Cerebellar cortex (tissue), 1 donor: ENCODE measurements around the gene AKAP8.
"Not testable (repeated sequence)": the region's sequence is repeated elsewhere in the genome, so short reads cannot be mapped to it uniquely, and the experiment has no call there.

Source experiments
- DNase-seq: peaks from one replicate; pipeline ENCODE4 v3.0.0-alpha.2; 2015; ENCODE audit warnings: low spot score

AKAP8 gene

GRCh38 chr19:15372470-15372869, 7.1 kb downstream of the AKAP8 start:
- no peak for DNase-seq

- DNase-seq, result peak; percentile 23
Observed at GRCh38 chr19:15371786-15372380, 7.7 kb downstream of the AKAP8 start.

- no peak for DNase-seq
Observed at GRCh38 chr19:15371119-15371518, 8.5 kb downstream of the AKAP8 start.

GRCh38 chr19:15369594-15369891, 10.0 kb downstream of the AKAP8 start:
- no peak for DNase-seq

GRCh38 chr19:15368798-15369593, 10.6 kb downstream of the AKAP8 start:
- DNase-seq, result no peak

GRCh38 chr19:15368051-15368632, 11.4 kb downstream of the AKAP8 start:
- no peak for DNase-seq

GRCh38 chr19:15367439-15367838, 12.1 kb downstream of the AKAP8 start:
- no peak for DNase-seq

- no peak for DNase-seq
Observed at GRCh38 chr19:15365264-15365663, 14.3 kb downstream of the AKAP8 start.

GRCh38 chr19:15363791-15364190, 15.8 kb downstream of the AKAP8 start:
- DNase-seq, result not testable (repeated sequence)

- DNase-seq, result not testable (repeated sequence)
Observed at GRCh38 chr19:15363048-15363447, 16.5 kb downstream of the AKAP8 start.

GRCh38 chr19:15360015-15360414, 19.6 kb downstream of the AKAP8 start:
- not testable (repeated sequence) for DNase-seq

GRCh38 chr19:15358918-15359317, 20.7 kb downstream of the AKAP8 start:
- no peak for DNase-seq

GRCh38 chr19:15357906-15358305, 21.7 kb downstream of the AKAP8 start:
- no peak for DNase-seq

GRCh38 chr19:15354566-15355296, 24.9 kb downstream of the AKAP8 start:
- DNase-seq, result no peak

- no peak for DNase-seq
Observed at GRCh38 chr19:15353908-15354307, 25.7 kb downstream of the AKAP8 start.

- not testable (repeated sequence) for DNase-seq
Observed at GRCh38 chr19:15352535-15352934, 27.1 kb downstream of the AKAP8 start.

GRCh38 chr19:15341328-15341727, 38.3 kb downstream of the AKAP8 start:
- DNase-seq, result not testable (repeated sequence)

- no peak for DNase-seq
Observed at GRCh38 chr19:15340086-15340485, 39.5 kb downstream of the AKAP8 start.

- no peak for DNase-seq
Observed at GRCh38 chr19:15337202-15337601, 42.4 kb downstream of the AKAP8 start.

- DNase-seq, result not testable (repeated sequence)
Observed at GRCh38 chr19:15335992-15336391, 43.6 kb downstream of the AKAP8 start.

- DNase-seq, result peak; percentile 42
Observed at GRCh38 chr19:15332311-15332996, 47.1 kb downstream of the AKAP8 start, which contains the start of gene BRD4. Gene BRD4 (minus strand): TSS chr19:15332539. CDS start chr19:15273099, 59,440 bp downstream.
